ENCODE measurements around the gene YIF1B.
"Not testable (repeated sequence)": the region's sequence is repeated elsewhere in the genome, so short reads cannot be mapped to it uniquely, and the experiment has no call there.

The YIF1B gene

GRCh38 chr19:38340927-38341326 is 25.2 kb upstream of the YIF1B start:
- no peak overlapping the region for H3K4me3 ChIP-seq (ENCODE audit: low read depth in 1 of 2, low read length in 2 of 2)
- peaks cover 4% of the 10 kb centered on the region; the same call in 1 of the 2 replicates for H3K79me2 ChIP-seq (ENCODE audit: insufficient read depth, low read length)
- DNase-seq (no peak), ATAC-seq (ENCODE audit: insufficient read depth, low read depth) (no peak)
- H3K4me2 ChIP-seq (ENCODE audit: insufficient read depth, low read length), result no peak overlapping the region
- TF ChIP-seq CTCF (IDR thresholded peaks at IDR 0.05; ENCODE audit: borderline replicate concordance, extremely low read depth, low read length, poor library complexity, severe bottlenecking), result no peak
- no peak for TF ChIP-seq EZH2 (IDR thresholded peaks at IDR 0.05; ENCODE audit: borderline replicate concordance, low read depth, low read length, severe bottlenecking)
- H3K9me3 ChIP-seq (ENCODE audit: insufficient read depth, low read length, severe bottlenecking), result no peaks in the 10 kb centered on the region
- peaks cover 18% of the 10 kb centered on the region for H3K36me3 ChIP-seq (ENCODE audit: insufficient read depth, low read length)
- no peak overlapping the region for H3K27ac ChIP-seq (ENCODE audit: low read length)
- no peaks in the 10 kb centered on the region for H3K27me3 ChIP-seq (ENCODE audit: insufficient read depth, low read length, poor library complexity)
- peaks cover 10% of the 10 kb centered on the region for H4K20me1 ChIP-seq (ENCODE audit: insufficient read depth, low read length)
- H3K9ac ChIP-seq (ENCODE audit: low read depth, low read length), result no peak overlapping the region
- peaks cover 16% of the 10 kb centered on the region for H3K4me1 ChIP-seq (ENCODE audit: insufficient read depth, low read length)
- H2AFZ ChIP-seq (ENCODE audit: low read depth, low read length), result no peak overlapping the region

- not testable (repeated sequence) for H3K9ac ChIP-seq (ENCODE audit: low read depth, low read length); DNase-seq; H2AFZ ChIP-seq (ENCODE audit: low read depth, low read length); ATAC-seq (ENCODE audit: insufficient read depth, low read depth); H3K79me2 ChIP-seq (ENCODE audit: insufficient read depth, low read length); H3K4me3 ChIP-seq (ENCODE audit: low read depth in 1 of 2, low read length in 2 of 2); H3K9me3 ChIP-seq (ENCODE audit: insufficient read depth, low read length, severe bottlenecking); H3K27ac ChIP-seq (ENCODE audit: low read length); H3K4me2 ChIP-seq (ENCODE audit: insufficient read depth, low read length); H3K27me3 ChIP-seq (ENCODE audit: insufficient read depth, low read length, poor library complexity); H4K20me1 ChIP-seq (ENCODE audit: insufficient read depth, low read length)
- Histone ChIP-seq H3K4me1 (ENCODE audit: insufficient read depth, low read length) (peaks cover 23% of the 10 kb centered on the region), H3K36me3 (ENCODE audit: insufficient read depth, low read length) (peaks cover 13% of the 10 kb centered on the region)
Observed at GRCh38 chr19:38339011-38339410, 23.3 kb upstream of the YIF1B start.

GRCh38 chr19:38337360-38337653 is 21.6 kb upstream of the YIF1B start:
- H3K4me3 ChIP-seq (ENCODE audit: low read depth in 1 of 2, low read length in 2 of 2), result peak overlapping the region; percentile 17 to 72; a peak in 3 of 4 replicates
- TF ChIP-seq EZH2 (IDR thresholded peaks at IDR 0.05; ENCODE audit: borderline replicate concordance, low read depth, low read length, severe bottlenecking) (no peak), CTCF (IDR thresholded peaks at IDR 0.05; ENCODE audit: borderline replicate concordance, extremely low read depth, low read length, poor library complexity, severe bottlenecking) (no peak)
- peaks cover 10% of the 10 kb centered on the region for H3K36me3 ChIP-seq (ENCODE audit: insufficient read depth, low read length)
- H3K79me2 ChIP-seq (ENCODE audit: insufficient read depth, low read length), result peaks cover 4% of the 10 kb centered on the region; the same call in 1 of the 2 replicates
- peak overlapping the region; percentile 61 for H3K27ac ChIP-seq (ENCODE audit: low read length)
- H3K9ac ChIP-seq (ENCODE audit: low read depth, low read length), result peak overlapping the region; percentile 65
- peaks cover 5% of the 10 kb centered on the region for H4K20me1 ChIP-seq (ENCODE audit: insufficient read depth, low read length)
- H2AFZ ChIP-seq (ENCODE audit: low read depth, low read length), result peak overlapping the region; percentile 60; the same call in 1 of the 2 replicates
- DNase-seq (no peak), ATAC-seq (ENCODE audit: insufficient read depth, low read depth) (no peak)
- H3K9me3 ChIP-seq (ENCODE audit: insufficient read depth, low read length, severe bottlenecking), result no peaks in the 10 kb centered on the region
- H3K4me1 ChIP-seq (ENCODE audit: insufficient read depth, low read length), result peaks cover 23% of the 10 kb centered on the region
- no peaks in the 10 kb centered on the region for H3K27me3 ChIP-seq (ENCODE audit: insufficient read depth, low read length, poor library complexity)
- H3K4me2 ChIP-seq (ENCODE audit: insufficient read depth, low read length), result peak overlapping the region; percentile 95

GRCh38 chr19:38336638-38337359 is 21.1 kb upstream of the YIF1B start:
- H3K9me3 ChIP-seq (ENCODE audit: insufficient read depth, low read length, severe bottlenecking), result no peaks in the 10 kb centered on the region
- peak; percentile 61 for ATAC-seq (ENCODE audit: insufficient read depth, low read depth)
- peaks cover 5% of the 10 kb centered on the region for H4K20me1 ChIP-seq (ENCODE audit: insufficient read depth, low read length)
- H3K27me3 ChIP-seq (ENCODE audit: insufficient read depth, low read length, poor library complexity), result no peaks in the 10 kb centered on the region
- H3K36me3 ChIP-seq (ENCODE audit: insufficient read depth, low read length), result peaks cover 10% of the 10 kb centered on the region
- peak overlapping the region; percentile 98 for H3K27ac ChIP-seq (ENCODE audit: low read length)
- TF ChIP-seq CTCF (IDR thresholded peaks at IDR 0.05; ENCODE audit: borderline replicate concordance, extremely low read depth, low read length, poor library complexity, severe bottlenecking) (no peak), EZH2 (IDR thresholded peaks at IDR 0.05; ENCODE audit: borderline replicate concordance, low read depth, low read length, severe bottlenecking) (no peak)
- H3K4me2 ChIP-seq (ENCODE audit: insufficient read depth, low read length), result peak overlapping the region; percentile 95
- H2AFZ ChIP-seq (ENCODE audit: low read depth, low read length), result peak overlapping the region; percentile 86
- H3K9ac ChIP-seq (ENCODE audit: low read depth, low read length), result peak overlapping the region; percentile 65
- DNase-seq, result peak; percentile 96
- peaks cover 23% of the 10 kb centered on the region for H3K4me1 ChIP-seq (ENCODE audit: insufficient read depth, low read length)
- peaks cover 4% of the 10 kb centered on the region; the same call in 1 of the 2 replicates for H3K79me2 ChIP-seq (ENCODE audit: insufficient read depth, low read length)
- peak overlapping the region; percentile 59 to 72 for H3K4me3 ChIP-seq (ENCODE audit: low read depth in 1 of 2, low read length in 2 of 2)

Data from DND-41 (cell line).